SK-N-SH treated with all-trans-retinoic acid at 6 μM for 48 hours (cell line): Measurements from ENCODE around the gene PLGRKT.

Experiments used
- ATAC-seq: fragments of 200-7000 bp; cut with Tn5 transposase; 3 replicates; pipeline ENCODE4 v1.9.1; 2020; ENCODE audit warnings: mild to moderate bottlenecking, moderate library complexity
- ARNTL ChIP-seq: fragments of 450-650 bp; formaldehyde crosslinking; IDR thresholded peaks from 2 replicates; pipeline ENCODE4 v1.5.0; 2020; ENCODE audit warnings: low read depth, mild to moderate bottlenecking, moderate library complexity, borderline replicate concordance
- BACH2 ChIP-seq: fragments of 250-450 bp; sonication (Bioruptor Pico); IDR thresholded peaks from 2 replicates; pipeline ENCODE4 v1.9.0; 2021; ENCODE audit warnings: mild to moderate bottlenecking, borderline replicate concordance
- CSDC2 ChIP-seq: fragments of 250-450 bp; sonication (Bioruptor Pico); IDR thresholded peaks from 2 replicates; pipeline ENCODE4 v1.5.0; 2020; ENCODE audit warnings: mild to moderate bottlenecking, moderate library complexity
- ESRRG ChIP-seq: fragments of 250-450 bp; sonication (Bioruptor Pico); IDR thresholded peaks from 2 replicates; pipeline ENCODE4 v1.6.1; 2021; ENCODE audit warnings: mild to moderate bottlenecking
- ISL1 ChIP-seq: fragments of 250-450 bp; sonication (Bioruptor Pico); IDR thresholded peaks from 2 replicates; pipeline ENCODE4 v2.1.2; 2022; ENCODE audit warnings: mild to moderate bottlenecking, moderate library complexity
- OSR1 ChIP-seq: fragments of 250-450 bp; sonication (Bioruptor Pico); IDR thresholded peaks from 2 replicates; pipeline ENCODE4 v1.8.0; 2022; ENCODE audit warnings: moderate library complexity, mild to moderate bottlenecking, inconsistent platforms
- RARB ChIP-seq: fragments of 250-450 bp; sonication (Bioruptor Pico); IDR thresholded peaks from 2 replicates; pipeline ENCODE4 v1.8.0; 2021; ENCODE audit warnings: mild to moderate bottlenecking, moderate library complexity
- SNAI2 ChIP-seq: fragments of 250-450 bp; sonication (Bioruptor Pico); IDR thresholded peaks from 2 replicates; pipeline ENCODE4 v1.5.0; 2020; ENCODE audit warnings: mild to moderate bottlenecking, moderate library complexity
- TCF4 ChIP-seq: fragments of 250-450 bp; sonication (Bioruptor Pico); IDR thresholded peaks from 2 replicates; pipeline ENCODE4 v1.8.0; 2021; ENCODE audit warnings: mild to moderate bottlenecking, moderate library complexity, borderline replicate concordance
- TOX ChIP-seq: fragments of 250-450 bp; sonication (Bioruptor Pico); IDR thresholded peaks from 2 replicates; pipeline ENCODE4 v1.8.0; 2021; ENCODE audit warnings: mild to moderate bottlenecking, moderate library complexity, borderline replicate concordance
- ZC3H10 ChIP-seq: fragments of 250-450 bp; sonication (Bioruptor Pico); IDR thresholded peaks from 2 replicates; pipeline ENCODE4 v1.5.1; 2021; ENCODE audit warnings: mild to moderate bottlenecking, moderate library complexity
- ZFP3 ChIP-seq: fragments of 250-450 bp; sonication (Bioruptor Pico); IDR thresholded peaks from 2 replicates; pipeline ENCODE4 v1.5.0; 2020; ENCODE audit warnings: mild to moderate bottlenecking, moderate library complexity
- ZFP30 ChIP-seq: fragments of 450-650 bp; formaldehyde crosslinking; IDR thresholded peaks from 2 replicates; pipeline ENCODE4 v1.5.0; 2022; ENCODE audit warnings: mild to moderate bottlenecking, moderate library complexity
- ZNF565 ChIP-seq: fragments of 450-650 bp; formaldehyde crosslinking; conservative IDR thresholded peaks from 2 replicates; pipeline ENCODE4 v1.5.0; 2020; ENCODE audit warnings: low read depth, mild to moderate bottlenecking, moderate library complexity
- TF ChIP-seq, protein P1 (sequence below): fragments of 250-450 bp; sonication (Bioruptor Pico); IDR thresholded peaks from 2 replicates; pipeline ENCODE4 v1.8.0; 2020; ENCODE audit warnings: mild to moderate bottlenecking, moderate library complexity, borderline replicate concordance
- TF ChIP-seq, protein P2 (sequence below): fragments of 250-450 bp; sonication (Bioruptor Pico); IDR thresholded peaks from 2 replicates; pipeline ENCODE4 v1.5.1; 2020; ENCODE audit warnings: low read depth, mild to moderate bottlenecking, moderate library complexity
- TF ChIP-seq, protein P3 (sequence below): fragments of 250-450 bp; sonication (Bioruptor Pico); IDR thresholded peaks from 2 replicates; pipeline ENCODE4 v1.5.0; 2020; ENCODE audit warnings: mild to moderate bottlenecking, moderate library complexity

Gene PLGRKT

DNA sequence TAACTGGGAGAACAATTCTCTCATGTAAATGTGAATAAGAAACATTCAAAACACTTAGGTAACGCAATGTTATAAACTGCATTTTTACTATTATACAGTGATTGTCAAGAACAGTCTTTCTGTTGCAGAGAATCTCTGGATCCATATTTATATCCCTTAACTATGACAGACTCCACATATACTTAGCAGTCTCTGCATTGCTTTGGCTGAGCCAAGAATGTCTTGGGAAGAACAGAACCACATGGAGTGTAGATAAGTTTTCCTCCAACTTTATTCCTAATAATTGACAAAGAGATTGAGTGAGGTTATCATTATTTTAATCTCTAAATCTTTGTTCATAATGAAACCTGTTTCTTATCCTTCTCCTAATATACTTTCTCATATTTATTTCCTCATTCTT, 82.5 kb downstream of the PLGRKT start:
- TF ChIP-seq RARB (CRISPR knock-in tag) (no peak), ZFP30 (CRISPR knock-in tag) (no peak), ISL1 (CRISPR knock-in tag) (no peak), TOX (no peak)
- TF ChIP-seq, protein P1, sequence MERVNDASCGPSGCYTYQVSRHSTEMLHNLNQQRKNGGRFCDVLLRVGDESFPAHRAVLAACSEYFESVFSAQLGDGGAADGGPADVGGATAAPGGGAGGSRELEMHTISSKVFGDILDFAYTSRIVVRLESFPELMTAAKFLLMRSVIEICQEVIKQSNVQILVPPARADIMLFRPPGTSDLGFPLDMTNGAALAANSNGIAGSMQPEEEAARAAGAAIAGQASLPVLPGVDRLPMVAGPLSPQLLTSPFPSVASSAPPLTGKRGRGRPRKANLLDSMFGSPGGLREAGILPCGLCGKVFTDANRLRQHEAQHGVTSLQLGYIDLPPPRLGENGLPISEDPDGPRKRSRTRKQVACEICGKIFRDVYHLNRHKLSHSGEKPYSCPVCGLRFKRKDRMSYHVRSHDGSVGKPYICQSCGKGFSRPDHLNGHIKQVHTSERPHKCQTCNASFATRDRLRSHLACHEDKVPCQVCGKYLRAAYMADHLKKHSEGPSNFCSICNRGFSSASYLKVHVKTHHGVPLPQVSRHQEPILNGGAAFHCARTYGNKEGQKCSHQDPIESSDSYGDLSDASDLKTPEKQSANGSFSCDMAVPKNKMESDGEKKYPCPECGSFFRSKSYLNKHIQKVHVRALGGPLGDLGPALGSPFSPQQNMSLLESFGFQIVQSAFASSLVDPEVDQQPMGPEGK (CRISPR knock-in tag), result no peak
- TF ChIP-seq, protein P2, sequence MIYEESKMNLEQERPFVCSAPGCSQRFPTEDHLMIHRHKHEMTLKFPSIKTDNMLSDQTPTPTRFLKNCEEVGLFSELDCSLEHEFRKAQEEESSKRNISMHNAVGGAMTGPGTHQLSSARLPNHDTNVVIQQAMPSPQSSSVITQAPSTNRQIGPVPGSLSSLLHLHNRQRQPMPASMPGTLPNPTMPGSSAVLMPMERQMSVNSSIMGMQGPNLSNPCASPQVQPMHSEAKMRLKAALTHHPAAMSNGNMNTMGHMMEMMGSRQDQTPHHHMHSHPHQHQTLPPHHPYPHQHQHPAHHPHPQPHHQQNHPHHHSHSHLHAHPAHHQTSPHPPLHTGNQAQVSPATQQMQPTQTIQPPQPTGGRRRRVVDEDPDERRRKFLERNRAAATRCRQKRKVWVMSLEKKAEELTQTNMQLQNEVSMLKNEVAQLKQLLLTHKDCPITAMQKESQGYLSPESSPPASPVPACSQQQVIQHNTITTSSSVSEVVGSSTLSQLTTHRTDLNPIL (CRISPR knock-in tag), result no peak
- no peak for ATAC-seq

DNA sequence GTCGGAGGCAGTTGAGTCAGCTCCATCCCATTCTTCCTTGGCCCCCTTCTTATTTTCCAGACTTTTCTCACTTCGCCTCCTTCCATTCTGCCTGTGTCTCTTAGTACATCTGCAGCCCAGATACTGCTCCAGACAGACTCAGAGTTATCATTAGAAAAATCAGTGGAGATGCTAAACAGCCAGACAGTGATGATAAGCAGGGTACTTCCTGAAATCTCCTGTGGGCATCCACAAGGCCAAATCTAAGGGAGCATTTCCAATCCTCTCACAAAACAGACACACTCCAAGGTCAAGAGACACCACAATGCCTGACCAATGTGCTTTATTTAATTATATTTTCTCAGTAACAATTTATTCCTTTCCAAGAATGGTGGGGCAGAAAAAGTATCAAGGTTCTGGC, 83.5 kb downstream of the PLGRKT start:
- peak; percentile 44; the same call in 2 of the 3 replicates for ATAC-seq
- 0 out of 2 replicates have a peak, but pooled peaks have one; percentile 75 for TF ChIP-seq ESRRG (CRISPR knock-in tag)
- TF ChIP-seq, protein P3, sequence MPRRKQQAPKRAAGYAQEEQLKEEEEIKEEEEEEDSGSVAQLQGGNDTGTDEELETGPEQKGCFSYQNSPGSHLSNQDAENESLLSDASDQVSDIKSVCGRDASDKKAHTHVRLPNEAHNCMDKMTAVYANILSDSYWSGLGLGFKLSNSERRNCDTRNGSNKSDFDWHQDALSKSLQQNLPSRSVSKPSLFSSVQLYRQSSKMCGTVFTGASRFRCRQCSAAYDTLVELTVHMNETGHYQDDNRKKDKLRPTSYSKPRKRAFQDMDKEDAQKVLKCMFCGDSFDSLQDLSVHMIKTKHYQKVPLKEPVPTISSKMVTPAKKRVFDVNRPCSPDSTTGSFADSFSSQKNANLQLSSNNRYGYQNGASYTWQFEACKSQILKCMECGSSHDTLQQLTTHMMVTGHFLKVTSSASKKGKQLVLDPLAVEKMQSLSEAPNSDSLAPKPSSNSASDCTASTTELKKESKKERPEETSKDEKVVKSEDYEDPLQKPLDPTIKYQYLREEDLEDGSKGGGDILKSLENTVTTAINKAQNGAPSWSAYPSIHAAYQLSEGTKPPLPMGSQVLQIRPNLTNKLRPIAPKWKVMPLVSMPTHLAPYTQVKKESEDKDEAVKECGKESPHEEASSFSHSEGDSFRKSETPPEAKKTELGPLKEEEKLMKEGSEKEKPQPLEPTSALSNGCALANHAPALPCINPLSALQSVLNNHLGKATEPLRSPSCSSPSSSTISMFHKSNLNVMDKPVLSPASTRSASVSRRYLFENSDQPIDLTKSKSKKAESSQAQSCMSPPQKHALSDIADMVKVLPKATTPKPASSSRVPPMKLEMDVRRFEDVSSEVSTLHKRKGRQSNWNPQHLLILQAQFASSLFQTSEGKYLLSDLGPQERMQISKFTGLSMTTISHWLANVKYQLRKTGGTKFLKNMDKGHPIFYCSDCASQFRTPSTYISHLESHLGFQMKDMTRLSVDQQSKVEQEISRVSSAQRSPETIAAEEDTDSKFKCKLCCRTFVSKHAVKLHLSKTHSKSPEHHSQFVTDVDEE (CRISPR knock-in tag), result peak; percentile 84
- TF ChIP-seq, protein P2 (CRISPR knock-in tag), result no peak
- peak; percentile 97 for TF ChIP-seq TCF4
- no peak for TF ChIP-seq ZC3H10 (CRISPR knock-in tag)
- TF ChIP-seq OSR1 (CRISPR knock-in tag), result no peak
- TF ChIP-seq ISL1 (CRISPR knock-in tag), result no peak
- TF ChIP-seq ZNF565, result no peak
- TF ChIP-seq, protein P1 (CRISPR knock-in tag), result no peak
- no peak for TF ChIP-seq TOX
- no peak for TF ChIP-seq SNAI2 (CRISPR knock-in tag)
- TF ChIP-seq, all 23 proteins: peak for 3

DNA sequence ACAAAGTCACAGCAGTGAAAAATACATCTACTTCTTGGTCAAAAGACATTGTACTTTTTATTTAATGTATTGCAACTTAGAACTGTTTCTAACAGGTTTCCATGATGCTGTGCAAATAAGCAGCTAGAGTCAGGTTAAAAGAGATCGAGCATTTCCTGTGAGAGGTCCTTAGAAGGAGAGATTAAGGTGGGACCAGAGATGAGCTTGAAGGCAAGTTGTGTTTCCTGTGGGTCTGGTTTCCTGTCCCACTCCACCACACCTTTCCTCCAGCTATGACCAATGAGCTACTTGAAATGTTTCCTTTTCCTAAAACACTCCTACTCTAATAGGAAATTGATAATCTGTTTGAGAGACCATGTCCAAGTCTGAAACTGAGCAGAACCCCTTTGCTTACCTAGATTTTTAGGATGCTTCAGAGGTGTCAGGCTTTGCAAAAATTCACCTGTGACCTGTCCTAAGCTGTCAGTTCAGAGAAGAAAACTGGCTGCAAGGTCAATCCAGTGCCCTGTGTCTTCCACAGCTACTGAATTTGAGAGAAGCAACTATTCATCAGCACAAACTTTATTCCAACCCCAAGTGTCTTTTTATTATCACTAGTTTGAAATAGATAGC, 85.0 kb downstream of the PLGRKT start:
- TF ChIP-seq ZNF565, result no peak
- no peak for TF ChIP-seq CSDC2 (CRISPR knock-in tag)
- TF ChIP-seq ZC3H10 (CRISPR knock-in tag), result no peak
- TF ChIP-seq ZFP3 (CRISPR knock-in tag), result no peak
- no peak for TF ChIP-seq ISL1 (CRISPR knock-in tag)
- no peak for TF ChIP-seq SNAI2 (CRISPR knock-in tag)
- no peak for TF ChIP-seq BACH2 (CRISPR knock-in tag)
- no peak for TF ChIP-seq ARNTL (CRISPR knock-in tag)
- ATAC-seq, result no peak

DNA sequence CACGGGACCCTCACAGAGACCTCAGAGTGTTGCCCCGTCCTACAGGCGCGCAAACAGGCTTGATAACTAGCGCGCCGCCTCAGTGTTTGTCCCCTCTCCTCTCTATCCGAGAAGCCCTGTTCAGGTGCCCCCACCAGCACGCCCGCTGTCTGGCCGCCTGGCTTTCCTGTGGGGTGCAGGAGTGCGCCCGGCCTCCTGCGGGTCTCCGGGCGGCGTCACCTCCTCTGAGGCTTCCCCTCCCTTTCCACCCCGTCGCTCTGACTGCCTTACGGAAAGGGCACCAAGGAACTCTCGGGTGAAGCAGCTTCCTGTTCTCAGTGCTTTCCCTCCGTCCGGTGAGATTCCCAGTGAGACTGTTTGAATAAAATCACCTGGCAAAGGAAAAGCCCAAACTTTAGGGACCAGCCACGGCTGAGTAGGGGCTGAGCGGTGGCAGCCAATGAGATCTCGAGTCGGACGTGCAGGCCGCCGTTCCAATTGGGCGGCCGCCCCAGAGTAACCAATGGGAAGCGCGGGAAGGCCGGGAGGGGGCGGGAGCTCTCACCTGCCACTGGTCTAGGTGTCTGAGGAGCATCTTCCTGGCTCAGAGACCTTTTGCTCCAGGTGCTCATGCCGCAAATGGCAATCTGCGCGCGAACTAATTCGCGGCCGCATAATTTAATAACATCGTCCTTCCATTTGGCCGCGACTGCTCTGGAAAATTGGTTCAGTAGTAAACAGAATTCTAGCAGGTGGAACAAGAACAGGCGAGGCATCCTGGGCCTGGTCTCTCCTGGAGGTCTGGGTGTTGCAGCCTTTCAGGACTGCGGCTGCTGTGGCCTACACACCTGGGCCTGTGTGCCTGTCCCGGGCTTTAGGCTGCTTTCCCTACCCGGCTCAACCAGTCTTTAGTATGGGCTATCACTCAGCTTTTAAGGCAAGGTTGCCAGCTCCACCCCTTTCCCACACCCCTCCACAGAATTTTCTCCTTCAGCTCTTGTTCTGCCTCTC, 98.4 kb downstream of the PLGRKT start, which contains the start of gene RLN1:
RLN1 (minus strand) TSS at position 885 of the 990 bp plus-strand sequence; CDS start at position 755, 130 bp downstream.
- peak; percentile 100 for ATAC-seq
